Smooth muscle cell (in vitro differentiated cells): ENCODE data around the gene UNC13B. TPM values are rescaled to one million over a fixed set of nuclear protein-coding genes. Genes with fewer than 3 reads are reported as not detected.

Source experiments
- DNase-seq: peaks from one replicate; lab custom pipeline; 2025; ENCODE audit not compliant: unreplicated experiment; lab: John Stamatoyannopoulos, UW
- H2AFZ ChIP-seq: fragments of 200-600 bp; sonication (generic); 2 replicates; pipeline ENCODE4 v1.6.0; 2016; ENCODE audit warnings: antibody characterized with exemption, low read depth, mild to moderate bottlenecking
- H3F3A ChIP-seq: fragments of 200-600 bp; sonication (generic); 2 replicates; pipeline ENCODE4 v1.6.0; 2017; ENCODE audit warnings: antibody characterized with exemption, low read depth
- H3K27ac ChIP-seq: fragments of 200-600 bp; sonication (generic); 2 replicates; pipeline ENCODE4 v1.5.1; 2016; ENCODE audit warnings: low read depth, mild to moderate bottlenecking
- H3K27me3 ChIP-seq: fragments of 200-600 bp; sonication (generic); 2 replicates; pipeline ENCODE4 v1.6.1; 2016; ENCODE audit warnings: low read depth, mild to moderate bottlenecking
- H3K36me3 ChIP-seq: fragments of 200-600 bp; sonication (generic); 2 replicates; pipeline ENCODE4 v1.5.1; 2016; ENCODE audit warnings: low read depth
- H3K4me1 ChIP-seq: fragments of 200-600 bp; sonication (generic); 2 replicates; pipeline ENCODE4 v1.5.1; 2016; ENCODE audit warnings: low read depth
- H3K4me2 ChIP-seq: fragments of 200-600 bp; sonication (generic); 2 replicates; pipeline ENCODE4 v1.6.0; 2016; ENCODE audit warnings: mild to moderate bottlenecking
- H3K4me3 ChIP-seq: fragments of 200-600 bp; sonication (generic); 2 replicates; pipeline ENCODE4 v1.5.1; 2016; ENCODE audit warnings: mild to moderate bottlenecking
- H3K79me2 ChIP-seq: fragments of 200-600 bp; sonication (generic); 2 replicates; pipeline ENCODE4 v1.6.0; 2016; ENCODE audit warnings: low read depth, mild to moderate bottlenecking
- H3K9ac ChIP-seq: fragments of 200-600 bp; sonication (generic); 2 replicates; pipeline ENCODE4 v1.6.0; 2016; ENCODE audit warnings: low read depth
- H3K9me3 ChIP-seq: fragments of 200-600 bp; sonication (generic); replicated peaks from 2 replicates; pipeline ENCODE4 v1.5.1; 2016; ENCODE audit warnings: low read depth
- H4K20me1 ChIP-seq: fragments of 200-600 bp; sonication (generic); 2 replicates; pipeline ENCODE4 v1.6.0; 2016; ENCODE audit warnings: low read depth
- WGBS: methylation state at CpG from one replicate; pipeline ENCODE4 v1.1.7; 2016; ENCODE audit warnings: low lambda C conversion rate; 5-methylcytosine and 5-hydroxymethylcytosine counted together
- polyA plus RNA-seq: library from polyadenylated mRNA; unstranded; fragments of >200 nt; fragmentation: Nextera tagmentation; extraction: Ambion mirVana; gene quantifications from 2 replicates; pipeline ENCODE4 v1.2.1, GENCODE V29; 2016
- total RNA-seq: library from RNA; depleted of rRNA; stranded (reverse); fragments of >200 nt; gene quantifications from 2 replicates; pipeline ENCODE4 v1.2.3, GENCODE V29; 2014
- TF ChIP-seq, protein P1 (sequence below): fragments of 200-600 bp; sonication (generic); IDR thresholded peaks from 2 replicates; pipeline ENCODE4 v1.5.1; 2017; ENCODE audit warnings: borderline replicate concordance, mild to moderate bottlenecking, antibody characterized with exemption; ENCODE audit not compliant: insufficient read depth, poor library complexity, severe bottlenecking

Gene UNC13B
- total and polyA plus RNA-seq, 2 experiments from 2014 or later: 9.2 to 15.1 TPM

DNA sequence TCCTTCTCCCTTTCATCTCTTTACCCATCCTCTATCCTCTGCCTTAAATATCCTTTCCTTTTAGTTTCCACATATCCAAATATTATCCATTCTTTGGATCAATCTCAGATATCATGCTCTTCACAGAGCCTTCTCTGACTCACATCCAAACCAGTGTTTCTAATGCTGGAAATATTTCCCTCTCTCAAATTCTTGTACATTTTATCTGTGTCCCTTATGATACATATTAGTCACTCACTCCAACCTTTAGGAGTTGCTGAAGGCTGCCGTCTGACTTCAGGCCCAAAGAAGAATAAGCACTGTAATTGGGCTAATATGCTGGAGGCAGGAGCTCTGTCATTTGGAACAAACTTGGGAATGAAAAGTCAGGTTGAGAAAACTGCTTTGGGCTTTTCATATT is 171.7 kb downstream of the UNC13B start:
- Histone ChIP-seq H3K27me3 (no peaks in the 10 kb centered on the region), H2AFZ (no peak overlapping the region), H3K9ac (no peak overlapping the region), H3K4me3 (no peak overlapping the region), H3K4me2 (no peak overlapping the region), H3K27ac (no peak overlapping the region), H4K20me1 (no peaks in the 10 kb centered on the region), H3F3A (no peaks in the 10 kb centered on the region), H3K79me2 (no peaks in the 10 kb centered on the region), H3K9me3 (no peaks in the 10 kb centered on the region), H3K36me3 (no peaks in the 10 kb centered on the region), H3K4me1 (no peaks in the 10 kb centered on the region)
- no peak for DNase-seq
- TF ChIP-seq, protein P1, sequence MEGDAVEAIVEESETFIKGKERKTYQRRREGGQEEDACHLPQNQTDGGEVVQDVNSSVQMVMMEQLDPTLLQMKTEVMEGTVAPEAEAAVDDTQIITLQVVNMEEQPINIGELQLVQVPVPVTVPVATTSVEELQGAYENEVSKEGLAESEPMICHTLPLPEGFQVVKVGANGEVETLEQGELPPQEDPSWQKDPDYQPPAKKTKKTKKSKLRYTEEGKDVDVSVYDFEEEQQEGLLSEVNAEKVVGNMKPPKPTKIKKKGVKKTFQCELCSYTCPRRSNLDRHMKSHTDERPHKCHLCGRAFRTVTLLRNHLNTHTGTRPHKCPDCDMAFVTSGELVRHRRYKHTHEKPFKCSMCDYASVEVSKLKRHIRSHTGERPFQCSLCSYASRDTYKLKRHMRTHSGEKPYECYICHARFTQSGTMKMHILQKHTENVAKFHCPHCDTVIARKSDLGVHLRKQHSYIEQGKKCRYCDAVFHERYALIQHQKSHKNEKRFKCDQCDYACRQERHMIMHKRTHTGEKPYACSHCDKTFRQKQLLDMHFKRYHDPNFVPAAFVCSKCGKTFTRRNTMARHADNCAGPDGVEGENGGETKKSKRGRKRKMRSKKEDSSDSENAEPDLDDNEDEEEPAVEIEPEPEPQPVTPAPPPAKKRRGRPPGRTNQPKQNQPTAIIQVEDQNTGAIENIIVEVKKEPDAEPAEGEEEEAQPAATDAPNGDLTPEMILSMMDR: no peak
- WGBS: 26% methylated on average over 1 of the region's 1 CpG

- H3K79me2 ChIP-seq: no peaks in the 10 kb centered on the region
- H3K4me1 ChIP-seq: no peaks in the 10 kb centered on the region
- TF ChIP-seq, protein P1: no peak
- H3K9ac ChIP-seq: no peak overlapping the region
- H3K9me3 ChIP-seq: no peaks in the 10 kb centered on the region
- no peaks in the 10 kb centered on the region for H3K36me3 ChIP-seq
- no peak overlapping the region for H3K27ac ChIP-seq
- H3K27me3 ChIP-seq: no peaks in the 10 kb centered on the region
- no peak overlapping the region for H2AFZ ChIP-seq
- no peak for DNase-seq
- no peak overlapping the region for H3K4me2 ChIP-seq
- H3F3A ChIP-seq: no peaks in the 10 kb centered on the region
- no peak overlapping the region for H3K4me3 ChIP-seq
- no peaks in the 10 kb centered on the region for H4K20me1 ChIP-seq
Observed at GRCh38 chr9:35335164-35335563, 173.4 kb downstream of the UNC13B start.

GRCh38 chr9:35338086-35338485 is 176.3 kb downstream of the UNC13B start:
- H3K27ac ChIP-seq: no peak overlapping the region
- H3K36me3 ChIP-seq: no peaks in the 10 kb centered on the region
- H3K4me2 ChIP-seq: no peak overlapping the region
- H3K9me3 ChIP-seq: no peaks in the 10 kb centered on the region
- TF ChIP-seq, protein P1: no peak
- no peaks in the 10 kb centered on the region for H3K79me2 ChIP-seq
- H3K9ac ChIP-seq: no peak overlapping the region
- no peak overlapping the region for H3K4me3 ChIP-seq
- WGBS: 91% methylated on average over 2 of the region's 2 CpGs
- no peaks in the 10 kb centered on the region for H3F3A ChIP-seq
- no peaks in the 10 kb centered on the region for H3K27me3 ChIP-seq
- DNase-seq: no peak
- no peak overlapping the region for H2AFZ ChIP-seq
- H3K4me1 ChIP-seq: peaks cover 4% of the 10 kb centered on the region
- no peaks in the 10 kb centered on the region for H4K20me1 ChIP-seq

GRCh38 chr9:35338561-35339274 is 176.9 kb downstream of the UNC13B start:
- Histone ChIP-seq H3K36me3 (no peaks in the 10 kb centered on the region), H2AFZ (no peak overlapping the region), H3K27me3 (no peaks in the 10 kb centered on the region), H3K4me2 (no peak overlapping the region), H3K4me3 (no peak overlapping the region), H3K9me3 (no peaks in the 10 kb centered on the region), H3K4me1 (peaks cover 4% of the 10 kb centered on the region), H3F3A (no peaks in the 10 kb centered on the region), H3K27ac (no peak overlapping the region), H3K9ac (no peak overlapping the region), H4K20me1 (no peaks in the 10 kb centered on the region), H3K79me2 (no peaks in the 10 kb centered on the region)
- WGBS: 90% methylated on average over 6 of the region's 6 CpGs
- DNase-seq: no peak
- TF ChIP-seq, protein P1: no peak
